NCI-H1092 treated with DMSO at 0.1 percent for 48 hours (cell line): ENCODE measurements around the gene TRIM75.
"Not testable (repeated sequence)": the region's sequence is repeated elsewhere in the genome, so short reads cannot be mapped to it uniquely, and the experiment has no call there.

ENCODE experiments used
- DNase-seq: peaks from one replicate; lab custom pipeline; 2025; lab: John Stamatoyannopoulos, UW

Gene TRIM75

GRCh38 chr4:165077034-165077578 lies 23.4 kb downstream of the TRIM75 start:
- no peak for DNase-seq

- DNase-seq: peak; percentile 83
These were observed 25.8 kb downstream of the TRIM75 start for GRCh38 chr4:165079476-165079875.

- DNase-seq: not testable (repeated sequence)
These were observed 31.1 kb downstream of the TRIM75 start for GRCh38 chr4:165084787-165085186.

- no peak for DNase-seq
These were observed 32.3 kb downstream of the TRIM75 start for GRCh38 chr4:165085946-165086345.

GRCh38 chr4:165088366-165088765 lies 34.7 kb downstream of the TRIM75 start:
- DNase-seq: no peak

GRCh38 chr4:165092187-165092586 lies 38.5 kb downstream of the TRIM75 start:
- not testable (repeated sequence) for DNase-seq

- no peak for DNase-seq
These were observed 41.2 kb downstream of the TRIM75 start for GRCh38 chr4:165094873-165095272.

GRCh38 chr4:165095291-165095690 lies 41.6 kb downstream of the TRIM75 start:
- DNase-seq: no peak

GRCh38 chr4:165096776-165097175 lies 43.1 kb downstream of the TRIM75 start:
- peak; percentile 10 for DNase-seq

GRCh38 chr4:165101641-165102040 lies 48.0 kb downstream of the TRIM75 start:
- no peak for DNase-seq

GRCh38 chr4:165106518-165106917 lies 52.9 kb downstream of the TRIM75 start:
- DNase-seq: no peak
